Epidermal melanocyte (primary cell): ENCODE results near the gene ZBTB43.

Experiments
- DNase-seq: peaks from one replicate; pipeline ENCODE4 v3.0.0; 2011; ENCODE audit warnings: low spot score; ENCODE audit not compliant: insufficient read length

Gene ZBTB43

GRCh38 chr9:126856326-126856877 lies 51.6 kb downstream of the ZBTB43 start:
- DNase-seq = no peak

GRCh38 chr9:126857261-126857960 lies 52.6 kb downstream of the ZBTB43 start:
- DNase-seq = no peak

GRCh38 chr9:126859111-126859510 lies 54.3 kb downstream of the ZBTB43 start:
- no peak for DNase-seq

GRCh38 chr9:126860077-126860756 lies 55.4 kb downstream of the ZBTB43 start, which contains the start of gene ZBTB34:
Gene ZBTB34 (plus strand): TSS chr9:126860639. CDS start chr9:126879400, 18,761 bp downstream.
- no peak for DNase-seq

GRCh38 chr9:126860757-126861466 lies 56.1 kb downstream of the ZBTB43 start:
- DNase-seq = no peak

GRCh38 chr9:126861707-126862103 lies 56.9 kb downstream of the ZBTB43 start:
- no peak for DNase-seq

- DNase-seq = no peak
These were observed 57.4 kb downstream of the ZBTB43 start for GRCh38 chr9:126862104-126862761.

- no peak for DNase-seq
These were observed 59.9 kb downstream of the ZBTB43 start for GRCh38 chr9:126864771-126865170.

GRCh38 chr9:126869368-126869767 lies 64.5 kb downstream of the ZBTB43 start:
- no peak for DNase-seq

- DNase-seq = no peak
These were observed 67.7 kb downstream of the ZBTB43 start for GRCh38 chr9:126872516-126872915.

GRCh38 chr9:126874546-126875314 lies 69.9 kb downstream of the ZBTB43 start:
- no peak for DNase-seq

- no peak for DNase-seq
These were observed 71.1 kb downstream of the ZBTB43 start for GRCh38 chr9:126875756-126876510.

- DNase-seq = no peak
These were observed 71.7 kb downstream of the ZBTB43 start for GRCh38 chr9:126876531-126876930.

GRCh38 chr9:126877418-126877817 lies 72.6 kb downstream of the ZBTB43 start:
- no peak for DNase-seq

- no peak for DNase-seq
These were observed 74.4 kb downstream of the ZBTB43 start for GRCh38 chr9:126879288-126879687.

- no peak for DNase-seq
These were observed 75.5 kb downstream of the ZBTB43 start for GRCh38 chr9:126880226-126880946.

- no peak for DNase-seq
These were observed 76.1 kb downstream of the ZBTB43 start for GRCh38 chr9:126880947-126881332.

GRCh38 chr9:126882746-126883145 lies 77.9 kb downstream of the ZBTB43 start:
- DNase-seq = no peak

GRCh38 chr9:126883636-126884035 lies 78.8 kb downstream of the ZBTB43 start:
- peak; percentile 24 for DNase-seq
